Calu3 (cell line): ENCODE measurements around the gene SLC45A2. TPM values are rescaled to one million over a fixed set of nuclear protein-coding genes. Genes with fewer than 3 reads are reported as not detected.

Experiments
- BruUV-seq: library from RNA; stranded (reverse); fragments of 400-500 nt; replicated peaks from 2 replicates; lab custom pipeline; 2021; lab: Mats Ljungman, UMichigan
- CTCF ChIA-PET: fragments of 300-600 bp; sonication (Branson Sonifier 250); formaldehyde crosslinking; loops from one replicate; lab custom pipeline; 2022; ENCODE audit warnings: antibody characterized with exemption; lab: Charles Lee
- DNase-seq: peaks from one replicate; pipeline ENCODE4 v3.0.0; 2022
- H3K27ac Mint-ChIP-seq: one replicate; pipeline ENCODE4 v1.8.0; 2022; ENCODE audit warnings: mixed read lengths; ENCODE audit not compliant: unreplicated experiment
- H3K27me3 Mint-ChIP-seq: one replicate; pipeline ENCODE4 v1.8.0; 2022; ENCODE audit warnings: mixed read lengths; ENCODE audit not compliant: unreplicated experiment
- H3K36me3 Mint-ChIP-seq: one replicate; pipeline ENCODE4 v1.8.0; 2022; ENCODE audit warnings: mild to moderate bottlenecking, moderate library complexity, mixed read lengths; ENCODE audit not compliant: insufficient read depth, unreplicated experiment
- H3K4me1 Mint-ChIP-seq: one replicate; pipeline ENCODE4 v1.8.0; 2022; ENCODE audit warnings: mild to moderate bottlenecking, low read depth, mixed read lengths; ENCODE audit not compliant: unreplicated experiment
- H3K4me3 Mint-ChIP-seq: one replicate; pipeline ENCODE4 v1.8.0; 2022; ENCODE audit warnings: mild to moderate bottlenecking, low read depth, moderate library complexity, mixed read lengths; ENCODE audit not compliant: unreplicated experiment
- H3K9me3 Mint-ChIP-seq: one replicate; pipeline ENCODE4 v1.8.0; 2022; ENCODE audit warnings: low read depth, mixed read lengths; ENCODE audit not compliant: unreplicated experiment
- CTCF ChIP-seq: fragments of 200-600 bp; IDR thresholded peaks from one replicate; pipeline ENCODE4 v1.8.0; 2022; ENCODE audit warnings: antibody characterized with exemption; ENCODE audit not compliant: unreplicated experiment
- intact Hi-C: fragments of 100-400 bp; cut with micrococcal nuclease; formaldehyde crosslinking; loops from one replicate; pipeline ENCODE4 v1.10.0; 2022; ENCODE audit not compliant: unreplicated experiment
- total RNA-seq: library from RNA; stranded (reverse); gene quantifications from 2 replicates; pipeline ENCODE4 v1.2.3, GENCODE V29; 2022

SLC45A2 gene
- total RNA-seq, 1 experiment from 2014 or later: not detected

GRCh38 chr5:33941090-33941489 is 43.4 kb downstream of the SLC45A2 start:
- no peak for DNase-seq
- Mint-ChIP-seq H3K27ac (no peak overlapping the region), H3K27me3 (peaks cover 72% of the 10 kb centered on the region), H3K4me3 (no peak overlapping the region), H3K36me3 (no peaks in the 10 kb centered on the region), H3K9me3 (no peaks in the 10 kb centered on the region), H3K4me1 (no peaks in the 10 kb centered on the region)
- no peak for TF ChIP-seq CTCF
- CTCF ChIA-PET: interaction anchor here (0.5 kb wide), 1 partner anchor 69 kb away, joined by 4 read pairs; no protein-coding TSS in a partner anchor
- intact Hi-C loops: no loop called here
- no TSS peak for BruUV-seq

- Mint-ChIP-seq H3K27ac (no peak overlapping the region), H3K36me3 (no peaks in the 10 kb centered on the region), H3K4me1 (peaks cover under 1% of the 10 kb centered on the region), H3K9me3 (no peaks in the 10 kb centered on the region), H3K4me3 (no peak overlapping the region), H3K27me3 (peaks cover 61% of the 10 kb centered on the region)
- DNase-seq: no peak
- no peak for TF ChIP-seq CTCF
- intact Hi-C loops: loop anchor here (10.0 kb wide), 2 partner anchors 175 to 355 kb away; no protein-coding TSS in a partner anchor
- no TSS peak for BruUV-seq
- CTCF ChIA-PET: no interaction called here
These were observed 44.8 kb downstream of the SLC45A2 start for GRCh38 chr5:33939556-33940262.

- Mint-ChIP-seq H3K4me1 (peaks cover 9% of the 10 kb centered on the region), H3K27me3 (peaks cover 56% of the 10 kb centered on the region), H3K9me3 (no peaks in the 10 kb centered on the region), H3K27ac (no peak overlapping the region), H3K4me3 (no peak overlapping the region), H3K36me3 (no peaks in the 10 kb centered on the region)
- intact Hi-C loops: loop anchor here (10.0 kb wide), 2 partner anchors 174 to 354 kb away; no protein-coding TSS in a partner anchor
- BruUV-seq: no TSS peak
- CTCF ChIA-PET: no interaction called here
- no peak for TF ChIP-seq CTCF
- DNase-seq: no peak
These were observed 45.6 kb downstream of the SLC45A2 start for GRCh38 chr5:33938881-33939280.

- CTCF ChIA-PET: no interaction called here
- no peak for TF ChIP-seq CTCF
- no peak overlapping the region for H3K4me3 Mint-ChIP-seq
- H3K4me1 Mint-ChIP-seq: peaks cover 9% of the 10 kb centered on the region
- H3K9me3 Mint-ChIP-seq: no peaks in the 10 kb centered on the region
- H3K27me3 Mint-ChIP-seq: peaks cover 51% of the 10 kb centered on the region
- no peak for DNase-seq
- no TSS peak for BruUV-seq
- no peaks in the 10 kb centered on the region for H3K36me3 Mint-ChIP-seq
- intact Hi-C loops: loop anchor here (10.0 kb wide), 2 partner anchors 174 to 354 kb away; no protein-coding TSS in a partner anchor
- no peak overlapping the region for H3K27ac Mint-ChIP-seq
These were observed 46.0 kb downstream of the SLC45A2 start for GRCh38 chr5:33938507-33938796.
